ENCODE measurements around the gene ABI2.

DNA sequence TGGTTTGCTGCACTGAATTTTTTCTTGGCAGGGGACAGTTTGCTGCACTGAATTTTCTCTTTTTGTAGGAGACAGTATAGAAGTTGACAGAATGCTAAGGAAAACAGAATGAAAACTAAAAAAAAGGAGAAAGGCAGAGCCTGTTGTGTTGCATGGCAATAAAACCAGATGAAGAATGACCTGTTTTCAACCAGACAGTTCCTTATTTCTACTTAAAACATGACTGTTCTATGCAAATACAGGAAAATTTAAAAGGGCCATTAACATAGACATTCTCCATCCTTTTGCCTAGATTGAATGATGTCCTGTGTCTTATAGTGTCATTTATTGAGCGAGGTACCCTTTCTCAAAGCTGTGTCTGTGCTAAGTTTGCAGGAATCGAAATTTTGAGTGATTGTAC, 33.3 kb downstream of the ABI2 start:
- TF ChIP-seq CTCF (IDR thresholded peaks at IDR 0.05; ENCODE audit: poor library complexity) (no peak), EZH2 (IDR thresholded peaks at IDR 0.05; ENCODE audit: borderline replicate concordance) (no peak)

Measured in hepatocyte (in vitro differentiated cells).